HG03135 (cell line): ENCODE results near the gene CLTRN.

Experiments used
- ATAC-seq: cut with Tn5 transposase; IDR thresholded peaks from one replicate; pipeline ENCODE4 v1.9.1; 2021; ENCODE audit warnings: mild to moderate bottlenecking, moderate library complexity; ENCODE audit not compliant: unreplicated experiment

Gene CLTRN

DNA sequence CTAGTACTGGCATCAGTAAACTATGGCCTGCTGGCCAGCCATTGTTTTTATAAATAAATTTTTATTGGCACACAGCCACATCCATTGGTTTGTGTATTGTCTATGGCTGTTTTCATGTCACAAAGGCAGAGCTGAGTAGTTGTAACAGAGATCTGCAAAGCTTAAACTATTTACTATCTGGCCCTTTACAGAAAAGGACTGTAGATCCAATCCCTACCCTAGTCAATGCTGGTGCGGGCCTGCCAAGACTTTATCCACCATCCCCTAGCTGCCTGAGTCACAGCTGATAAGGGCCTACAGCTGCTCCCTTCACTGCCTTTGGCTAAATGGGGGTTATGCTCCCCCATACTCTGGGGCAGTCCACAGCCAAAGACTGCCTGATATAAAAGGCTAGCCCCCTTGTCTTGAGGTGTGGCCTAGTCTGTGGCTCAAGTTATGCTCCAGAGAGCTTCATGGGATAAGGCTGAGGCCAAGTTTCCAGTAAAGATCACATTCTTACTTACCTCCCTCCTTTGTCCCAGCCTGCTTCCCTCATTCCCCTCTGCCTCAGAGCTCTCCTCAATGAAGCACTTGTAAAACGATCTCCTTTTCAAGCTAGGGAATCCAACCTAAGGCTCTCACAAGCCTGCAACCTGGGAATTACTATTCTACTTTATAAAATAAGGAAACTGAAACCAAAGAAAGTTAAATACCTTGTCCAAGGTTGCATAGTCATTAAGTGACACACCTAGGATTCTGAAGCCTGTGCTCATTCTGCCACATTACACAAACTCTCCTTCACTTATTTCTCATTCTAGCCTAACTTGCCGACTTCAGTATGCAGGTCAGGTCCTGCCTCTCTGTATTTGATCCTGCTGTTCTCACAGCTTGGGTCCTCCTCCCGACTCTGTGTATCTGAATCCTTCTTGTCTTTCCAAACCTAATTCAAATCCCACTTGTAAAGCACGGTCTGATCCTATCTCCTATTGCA lies 84.5 kb downstream of the CLTRN start:
- no peak for ATAC-seq
